ENCODE data around the gene KANK4.

- TF ChIP-seq POLR2A (IDR thresholded peaks at IDR 0.05; ENCODE audit: low read depth, low read length) (no peak), CTCF (conservative IDR thresholded peaks at IDR 0.05; ENCODE audit: low read depth, low read length) (no peak), MAZ (IDR thresholded peaks at IDR 0.05; ENCODE audit: borderline replicate concordance, low read depth, low read length) (no peak), SMC3 (IDR thresholded peaks at IDR 0.05; ENCODE audit: low read depth, low read length) (no peak), MAFK (IDR thresholded peaks at IDR 0.05; ENCODE audit: low read depth, low read length) (no peak), BHLHE40 (IDR thresholded peaks at IDR 0.05; ENCODE audit: low read depth, low read length) (no peak), RAD21 (IDR thresholded peaks at IDR 0.05; ENCODE audit: low read length) (no peak), FOS (IDR thresholded peaks at IDR 0.05; ENCODE audit: low read depth, low read length) (no peak), RFX5 (IDR thresholded peaks at IDR 0.05; ENCODE audit: low read depth, low read length) (no peak)
Measured at GRCh38 chr1:62318320-62318755, 896 bp downstream of the KANK4 start.

Measured in IMR-90 (cell line).